GM19452 (cell line): ENCODE measurements around the gene AFF3.

Experiments used
- ATAC-seq: cut with Tn5 transposase; IDR thresholded peaks from one replicate; pipeline ENCODE4 v1.9.1; 2021; ENCODE audit not compliant: unreplicated experiment

AFF3 gene

GRCh38 chr2:99621774-99622173 is 520.6 kb downstream of the AFF3 start:
- no peak for ATAC-seq

DNA sequence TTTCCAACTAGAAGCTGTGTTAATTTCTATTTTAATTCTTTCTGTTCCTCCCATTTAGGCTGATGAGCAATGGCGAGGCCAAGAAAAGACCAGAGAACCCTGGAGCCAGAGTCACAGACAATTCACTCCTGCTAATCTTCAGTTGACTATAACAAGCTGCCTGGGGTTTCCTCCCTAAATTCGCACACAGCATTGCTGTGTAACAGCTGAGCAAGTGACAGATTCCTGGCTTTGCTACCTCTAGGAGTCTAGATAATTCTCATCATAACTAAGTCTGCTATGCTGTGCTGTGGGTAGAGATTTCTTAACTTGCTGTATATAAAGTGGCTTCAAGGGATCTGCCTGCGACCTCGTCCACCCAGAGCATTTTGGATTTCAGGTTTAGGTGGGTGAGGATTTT is 521.3 kb downstream of the AFF3 start:
- no peak for ATAC-seq

- no peak for ATAC-seq
Measured at GRCh38 chr2:99619151-99619550, 523.2 kb downstream of the AFF3 start.

DNA sequence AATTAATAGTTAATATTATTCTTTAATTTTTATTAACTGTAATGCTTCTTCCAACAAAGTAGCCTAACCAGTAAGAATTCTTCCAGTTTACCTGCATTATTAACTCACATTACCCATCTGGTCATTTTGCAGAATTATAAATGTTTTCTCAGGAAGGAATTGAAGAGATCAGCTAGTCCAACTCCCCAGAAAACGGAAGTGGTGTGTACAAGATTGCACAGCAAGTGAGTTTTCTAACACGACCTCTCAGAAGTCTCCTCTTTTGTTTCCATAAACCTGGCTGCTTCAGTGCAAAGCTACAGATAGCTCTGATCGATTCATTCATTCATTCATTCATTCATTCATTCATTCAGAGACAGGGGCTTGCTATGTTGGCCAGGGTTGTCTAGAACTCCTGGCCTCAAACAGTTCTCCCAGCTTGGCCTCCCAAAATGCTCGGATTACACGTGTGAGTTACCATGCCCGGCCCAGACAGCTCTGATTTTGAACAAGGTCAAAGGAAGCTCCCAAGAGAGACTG is 523.8 kb downstream of the AFF3 start:
- no peak for ATAC-seq

GRCh38 chr2:99617811-99618210 is 524.6 kb downstream of the AFF3 start:
- ATAC-seq, result no peak

- no peak for ATAC-seq
Measured at GRCh38 chr2:99615247-99615771, 527.1 kb downstream of the AFF3 start.

- ATAC-seq, result no peak
Measured at GRCh38 chr2:99613980-99614379, 528.4 kb downstream of the AFF3 start.

DNA sequence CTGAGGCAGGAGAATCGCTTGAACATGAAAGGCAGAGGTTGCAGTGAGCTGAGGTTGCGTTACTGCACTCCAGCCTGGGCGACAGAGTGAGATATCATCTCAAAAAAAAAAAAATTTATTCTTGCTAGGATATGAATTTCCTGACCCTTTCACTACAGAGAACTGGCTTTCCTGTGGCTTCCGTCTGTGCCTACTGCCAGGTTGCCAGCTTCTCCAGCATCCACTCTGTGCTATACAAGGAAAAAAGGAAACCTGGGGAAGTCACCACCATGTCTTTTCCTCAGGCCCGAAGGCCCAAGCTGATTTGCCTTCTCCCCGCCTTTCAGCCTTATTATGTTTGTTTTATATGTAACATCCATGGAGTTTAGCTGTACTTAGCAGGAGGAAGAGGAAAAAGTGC is 530.6 kb downstream of the AFF3 start:
- no peak for ATAC-seq

DNA sequence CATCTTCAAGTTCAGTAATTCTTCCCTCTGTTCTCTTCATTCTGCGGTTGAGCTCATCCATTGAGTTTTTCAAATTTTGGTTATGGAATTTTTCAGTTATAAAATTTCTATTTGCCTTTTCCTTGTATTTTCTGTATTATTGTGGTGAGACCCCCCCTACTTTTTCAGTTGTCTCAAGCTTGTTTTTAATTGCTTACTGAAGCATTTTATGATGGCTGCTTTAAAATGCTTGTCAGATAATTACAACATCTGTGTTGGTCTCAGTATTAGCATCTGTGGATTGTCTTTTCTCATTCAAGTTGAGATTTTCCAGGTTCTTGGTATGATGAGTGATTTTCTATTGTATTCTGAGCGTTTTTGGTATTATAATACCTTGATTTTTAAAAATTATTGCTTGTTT is 531.4 kb downstream of the AFF3 start:
- no peak for ATAC-seq

DNA sequence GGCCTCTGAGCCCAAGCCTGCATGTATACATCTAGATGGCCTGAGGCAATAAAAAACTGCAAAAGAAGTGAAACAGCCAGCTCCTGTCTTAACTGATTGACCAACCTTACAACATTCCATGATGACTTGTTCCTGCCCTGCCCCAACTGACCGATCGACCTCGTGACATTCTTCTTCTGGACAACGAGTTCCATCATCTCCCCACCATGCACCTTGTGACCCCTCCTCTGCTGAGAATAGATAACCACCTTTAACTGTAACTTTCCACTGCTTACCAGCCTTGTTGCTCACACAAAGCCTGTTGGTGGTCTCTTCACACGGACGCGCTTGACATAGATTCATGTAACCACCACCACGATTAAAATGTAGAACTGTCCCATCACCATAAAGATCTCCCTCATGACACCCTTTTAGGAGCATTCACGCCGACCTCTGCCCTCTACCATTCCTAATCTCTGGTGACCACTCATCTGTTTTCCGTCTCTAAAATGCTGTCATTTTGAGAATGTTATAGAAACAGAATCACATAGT is 532.5 kb downstream of the AFF3 start:
- no peak for ATAC-seq

- ATAC-seq, result no peak
Measured at GRCh38 chr2:99608861-99609260, 533.5 kb downstream of the AFF3 start.

- ATAC-seq, result no peak
Measured at GRCh38 chr2:99607861-99608491, 534.4 kb downstream of the AFF3 start.

DNA sequence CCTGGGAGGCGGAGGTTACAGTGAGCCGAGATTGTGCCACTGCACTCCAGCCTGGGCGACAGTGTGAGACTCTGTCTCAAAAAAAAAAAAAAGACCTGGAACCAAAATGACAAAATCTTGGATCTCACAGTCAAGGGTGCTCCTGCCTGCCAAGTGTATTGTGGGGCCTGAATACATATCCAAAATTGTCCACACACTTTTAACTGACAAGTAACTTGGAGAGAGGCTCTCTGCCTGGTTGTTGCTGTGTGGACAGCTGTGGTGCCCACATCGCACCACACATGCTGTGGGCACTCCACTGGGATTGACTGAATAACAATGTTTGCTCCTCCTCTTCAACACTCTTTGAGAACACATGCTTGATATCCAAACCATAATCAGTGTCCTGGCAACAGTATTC is 534.9 kb downstream of the AFF3 start:
- no peak for ATAC-seq

DNA sequence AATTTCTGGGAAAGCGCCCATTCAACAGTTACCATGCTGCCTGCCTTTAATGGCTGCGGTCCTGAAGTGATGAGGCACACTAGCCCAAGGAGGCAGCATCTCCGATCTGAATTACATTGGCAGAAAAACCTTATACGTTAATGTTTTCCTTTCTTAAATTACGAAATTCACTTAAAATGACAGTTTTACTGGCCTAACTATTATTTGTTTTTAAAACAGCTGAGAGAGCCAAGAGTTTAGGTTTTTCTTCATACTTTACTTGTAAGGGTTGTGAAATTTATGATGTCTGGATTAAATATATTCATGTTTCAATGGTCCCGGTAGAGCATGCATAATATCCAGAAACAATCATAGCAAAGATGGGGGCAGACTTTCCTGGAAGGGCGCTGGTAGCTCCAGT is 537.4 kb downstream of the AFF3 start:
- no peak for ATAC-seq

- ATAC-seq, result no peak
Measured at GRCh38 chr2:99602476-99602875, 539.9 kb downstream of the AFF3 start.

DNA sequence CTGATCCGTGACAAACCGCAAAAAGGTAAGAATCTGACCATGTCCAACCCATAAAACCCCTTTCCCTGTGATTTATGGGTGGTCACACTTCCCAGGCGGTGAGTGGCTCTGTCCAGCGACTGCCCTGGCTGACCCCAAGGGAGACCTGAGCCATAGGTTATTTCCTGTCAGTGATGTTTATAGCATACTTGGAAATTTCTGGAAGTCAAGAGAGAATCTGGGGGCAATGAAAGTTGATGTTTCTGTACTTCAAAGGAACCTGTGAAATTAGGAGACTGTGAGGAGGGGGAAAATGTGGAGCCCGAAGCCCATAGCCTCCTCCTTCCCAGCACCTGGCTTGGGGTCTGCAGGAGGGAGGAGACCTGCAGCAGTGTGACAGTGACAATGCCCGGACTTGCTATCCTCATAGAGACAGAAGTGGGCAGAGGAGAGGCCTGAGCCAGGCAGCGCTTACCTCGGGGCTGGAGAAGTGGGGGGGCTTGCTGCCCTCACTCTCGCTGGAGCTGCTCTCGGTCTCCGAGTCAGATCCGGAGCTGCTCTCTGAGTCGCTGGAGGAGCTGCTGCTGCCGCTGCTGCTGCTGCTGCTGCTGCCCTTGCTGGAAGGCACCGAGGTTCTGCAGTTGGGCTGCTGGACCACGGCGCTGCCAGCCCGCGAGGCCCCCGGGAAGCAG is 541.3 kb downstream of the AFF3 start:
- no peak for ATAC-seq

- no peak for ATAC-seq
Measured at GRCh38 chr2:99598441-99598840, 543.9 kb downstream of the AFF3 start.

- no peak for ATAC-seq
Measured at GRCh38 chr2:99597616-99598015, 544.8 kb downstream of the AFF3 start.

DNA sequence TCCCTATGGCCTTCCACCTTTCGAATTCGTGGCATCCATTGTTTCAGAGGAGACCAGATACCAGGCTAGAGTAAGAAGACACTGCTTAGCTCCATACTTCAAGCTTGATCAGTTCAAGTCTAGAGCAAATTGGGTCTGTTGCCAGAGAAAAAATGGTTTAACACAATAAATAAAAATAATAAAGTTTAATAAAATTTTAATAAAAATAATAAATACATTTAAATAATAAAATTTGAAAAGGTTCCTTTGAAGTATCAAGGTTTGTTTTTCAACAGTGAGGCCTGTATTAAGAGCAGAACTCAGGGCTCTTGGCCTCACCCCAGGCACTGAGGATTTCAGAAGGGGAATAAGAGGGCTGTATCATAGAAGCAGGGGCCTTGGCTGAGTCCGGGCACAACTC is 547.0 kb downstream of the AFF3 start:
- no peak for ATAC-seq

GRCh38 chr2:99593692-99594427 is 548.5 kb downstream of the AFF3 start:
- no peak for ATAC-seq

DNA sequence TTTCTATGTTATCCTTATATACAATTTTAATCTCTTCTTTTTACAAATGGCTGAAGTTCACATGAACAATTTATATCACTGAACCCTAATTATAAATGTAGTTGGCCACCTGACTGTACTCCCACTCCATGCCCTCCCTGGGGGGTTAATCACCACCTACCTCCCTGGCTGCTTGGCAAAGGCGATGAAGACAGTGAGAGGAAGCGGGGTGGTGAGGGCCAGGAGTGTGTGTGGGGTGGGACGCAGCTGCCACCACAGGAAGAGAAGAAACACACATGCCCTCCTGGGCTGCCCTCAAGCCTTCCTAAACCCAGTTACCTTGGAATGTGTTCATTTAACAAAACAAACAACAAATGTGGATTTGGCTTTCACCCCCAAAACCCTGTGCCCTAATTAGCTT is 565.6 kb downstream of the AFF3 start:
- no peak for ATAC-seq
